ENCODE data around the gene IRF4.
"Not testable (repeated sequence)": the region's sequence is repeated elsewhere in the genome, so short reads cannot be mapped to it uniquely, and the experiment has no call there.

The IRF4 gene

DNA sequence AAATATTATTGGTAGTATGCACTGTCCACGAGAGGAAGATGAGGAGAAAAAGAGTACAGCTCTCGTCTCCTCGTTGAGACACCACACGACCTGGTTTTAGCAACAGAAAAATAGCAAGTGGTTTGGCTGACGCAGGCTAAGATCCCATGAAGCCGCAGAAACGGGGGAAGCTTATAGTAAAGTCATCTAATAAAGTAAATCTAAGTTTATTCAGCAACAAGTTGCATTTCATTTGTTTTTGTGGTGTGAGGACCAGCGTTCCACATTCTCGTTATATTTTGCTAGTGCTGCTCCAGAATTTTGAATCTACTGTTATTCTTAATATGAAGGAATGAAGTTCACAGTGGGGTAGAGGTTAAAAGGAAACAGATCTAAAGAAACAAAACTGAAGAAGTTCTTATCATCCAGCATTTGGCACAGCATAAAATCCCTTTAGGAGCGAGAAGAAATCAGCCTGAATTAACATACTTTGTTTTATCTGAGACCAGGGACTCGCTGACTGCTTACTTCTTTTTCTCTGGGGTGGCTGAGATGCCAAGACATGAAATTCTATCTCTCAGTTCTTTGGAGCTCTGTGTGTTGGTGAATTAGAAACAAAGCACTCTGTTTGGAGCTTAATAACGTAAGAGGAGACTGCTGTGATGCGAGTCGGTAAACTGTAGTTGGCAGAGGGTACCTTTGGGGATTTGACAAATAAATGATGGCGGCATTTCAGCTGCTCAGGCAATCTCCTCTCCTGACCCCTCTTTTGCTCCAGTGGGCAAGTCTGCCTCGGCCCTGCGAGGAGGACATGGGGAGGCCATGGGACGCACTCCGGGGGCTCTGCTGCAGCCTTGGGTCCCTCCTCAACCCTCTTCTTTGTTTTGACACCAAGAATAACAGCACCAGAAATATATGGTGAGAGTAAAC, 24.9 kb upstream of the IRF4 start:
- DNase-seq: no peak

DNA sequence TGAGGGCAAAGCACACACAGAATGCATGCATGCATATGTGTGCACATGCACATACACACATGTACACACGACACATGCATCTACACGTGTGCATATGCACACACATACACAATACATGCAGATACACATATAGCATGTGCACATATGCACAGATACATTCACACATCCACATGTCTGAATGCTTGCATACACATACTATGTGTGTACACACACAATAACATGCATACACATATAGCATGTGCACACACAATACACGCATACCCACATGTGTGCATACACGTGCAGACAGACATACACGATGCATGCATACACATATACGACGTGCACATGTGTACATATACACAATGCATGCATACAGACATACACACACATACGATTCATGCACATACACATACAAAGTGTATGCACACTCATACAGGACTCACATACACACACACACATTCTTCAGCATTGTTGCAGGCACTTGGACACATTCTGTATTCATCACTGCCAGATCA, 24.2 kb upstream of the IRF4 start:
- no peak for DNase-seq

DNA sequence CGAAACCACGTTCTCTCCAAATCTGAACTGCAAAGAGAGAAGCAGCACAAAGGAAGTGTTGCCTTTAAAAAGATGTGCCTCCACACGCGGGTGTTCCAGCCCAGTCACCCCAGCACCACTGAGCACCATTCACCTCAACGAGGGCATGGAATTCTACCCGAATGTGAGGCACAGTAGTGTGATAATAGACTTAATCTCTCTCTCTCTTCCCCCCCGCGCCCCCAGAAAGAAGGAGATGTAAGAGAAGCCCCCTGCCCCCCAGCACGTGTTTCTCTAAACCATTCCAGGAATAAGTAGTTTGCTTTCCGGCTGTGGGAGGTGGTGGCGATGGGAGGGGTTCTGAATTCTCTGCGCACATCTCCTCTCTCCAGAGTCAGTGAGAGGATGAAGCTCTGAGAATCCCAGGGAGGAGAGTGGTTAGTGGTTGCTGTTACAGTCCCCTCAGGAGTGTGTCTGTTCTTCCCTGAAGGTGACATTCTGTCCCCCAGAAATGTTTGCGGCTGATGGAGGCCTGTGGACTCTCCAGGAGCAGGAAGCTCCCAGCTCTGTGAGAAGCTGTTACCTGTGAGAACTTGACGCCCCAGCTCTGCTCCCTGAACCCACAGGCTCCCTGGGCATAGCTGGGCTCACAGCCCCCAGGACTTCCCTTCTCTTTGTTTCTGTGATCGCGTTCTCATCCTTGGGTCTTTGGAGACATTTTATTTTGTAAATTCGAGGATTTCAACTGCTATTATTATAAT, 23.5 kb upstream of the IRF4 start:
- DNase-seq: no peak

DNA sequence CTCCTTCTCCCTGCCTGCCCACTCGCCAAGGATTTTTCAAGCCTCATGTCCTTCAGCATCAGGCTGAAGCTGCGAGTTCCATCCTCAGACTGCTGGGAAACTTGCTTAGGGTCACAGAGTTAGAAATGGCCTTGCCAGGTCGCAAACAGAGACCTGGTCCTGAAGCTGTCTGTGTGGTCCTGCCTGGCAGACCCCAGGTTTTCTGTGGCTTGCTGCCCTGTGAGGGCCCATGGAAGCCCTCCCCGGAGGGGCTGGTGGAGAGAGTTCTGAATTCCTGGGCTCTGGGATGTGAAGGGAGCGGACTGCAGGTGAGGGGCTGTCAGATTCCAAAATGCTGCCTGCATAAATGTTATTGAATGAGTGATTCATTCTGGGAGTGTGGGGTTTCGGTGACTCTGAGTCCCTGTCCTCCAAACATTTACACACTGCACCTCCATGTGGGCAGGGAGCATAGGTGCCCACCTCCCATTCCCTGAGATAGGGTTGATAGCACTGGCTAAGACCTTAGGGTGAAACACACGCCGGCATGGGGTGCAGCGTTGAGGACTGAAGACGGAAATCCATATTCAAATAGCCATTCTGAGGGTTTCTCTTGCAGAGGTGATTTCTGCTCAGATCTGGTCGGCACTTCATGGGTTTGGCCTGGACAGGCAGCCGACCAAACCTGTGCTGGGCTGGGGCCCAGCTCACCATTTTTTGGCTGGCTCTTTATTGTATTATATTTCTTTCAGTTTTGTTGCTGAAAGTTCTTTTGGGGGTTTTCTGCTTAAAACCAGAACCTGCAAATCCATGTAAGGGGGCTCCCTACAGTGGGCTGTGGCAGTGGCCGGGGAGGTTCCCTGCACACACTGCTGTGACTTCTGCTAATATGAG, 21.8 kb upstream of the IRF4 start:
- DNase-seq: no peak

DNA sequence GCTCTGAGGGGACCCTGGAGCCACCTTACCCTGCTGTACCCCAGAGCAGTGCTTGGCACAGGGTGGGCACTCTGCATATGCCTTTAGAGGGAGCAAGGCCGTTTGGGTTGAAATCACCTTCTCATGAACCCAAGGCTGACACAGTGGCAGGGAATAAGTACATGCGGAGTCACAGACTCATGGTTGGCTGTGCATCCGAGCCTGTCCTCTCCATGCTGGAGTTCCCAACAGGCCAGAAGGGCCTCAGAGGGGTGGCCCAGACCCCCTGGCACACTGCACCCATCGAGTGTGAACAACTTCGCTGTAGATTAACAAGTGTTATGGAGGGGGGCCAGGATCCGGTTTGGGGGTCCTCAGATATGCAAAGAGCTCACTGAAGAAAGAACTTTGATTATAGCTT, 21.0 kb upstream of the IRF4 start:
- DNase-seq: no peak

DNA sequence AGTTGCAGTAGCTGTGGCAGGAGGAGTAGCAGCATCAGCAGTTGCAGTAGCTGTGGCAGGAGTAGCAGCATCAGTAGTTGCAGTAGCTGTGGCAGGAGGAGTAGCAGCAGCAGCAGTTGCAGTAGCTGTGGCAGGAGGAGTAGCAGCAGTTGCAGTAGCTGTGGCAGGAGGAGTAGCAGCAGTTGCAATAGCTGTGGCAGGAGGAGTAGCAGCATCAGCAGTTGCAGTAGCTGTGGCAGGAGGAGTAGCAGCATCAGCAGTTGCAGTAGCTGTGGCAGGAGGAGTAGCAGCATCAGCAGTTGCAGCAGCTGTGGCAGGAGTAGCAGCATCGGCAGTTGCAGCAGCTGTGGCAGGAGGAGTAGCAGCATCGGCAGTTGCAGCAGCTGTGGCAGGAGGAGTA, 19.7 kb upstream of the IRF4 start:
- not testable (repeated sequence) for DNase-seq

DNA sequence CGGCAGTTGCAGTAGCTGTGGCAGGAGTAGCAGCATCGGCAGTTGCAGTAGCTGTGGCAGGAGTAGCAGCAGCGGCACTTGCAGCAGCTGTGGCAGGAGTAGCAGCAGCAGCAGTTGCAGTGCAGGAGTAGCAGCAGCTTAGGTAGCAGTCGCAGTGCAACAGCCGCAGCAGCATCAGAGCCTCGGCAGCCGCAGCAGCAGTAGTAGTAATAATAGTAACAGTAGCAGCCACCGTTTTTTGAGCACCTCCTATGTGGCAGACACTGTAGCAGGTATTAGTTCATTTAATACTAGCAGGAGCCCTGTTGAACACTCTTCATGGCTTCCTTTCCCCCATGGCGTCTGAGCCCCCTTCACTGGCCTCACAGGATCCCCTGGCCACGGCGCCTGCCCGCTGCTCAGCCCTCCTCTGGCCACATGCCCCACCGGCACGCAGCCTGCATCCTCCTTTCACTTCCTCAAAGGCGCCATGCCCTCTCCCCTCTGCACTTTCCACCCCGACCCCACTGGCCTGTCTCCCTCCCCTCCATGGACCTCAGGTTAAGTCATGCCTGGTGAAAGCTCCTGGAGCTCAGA, 19.1 kb upstream of the IRF4 start:
- DNase-seq: no peak

DNA sequence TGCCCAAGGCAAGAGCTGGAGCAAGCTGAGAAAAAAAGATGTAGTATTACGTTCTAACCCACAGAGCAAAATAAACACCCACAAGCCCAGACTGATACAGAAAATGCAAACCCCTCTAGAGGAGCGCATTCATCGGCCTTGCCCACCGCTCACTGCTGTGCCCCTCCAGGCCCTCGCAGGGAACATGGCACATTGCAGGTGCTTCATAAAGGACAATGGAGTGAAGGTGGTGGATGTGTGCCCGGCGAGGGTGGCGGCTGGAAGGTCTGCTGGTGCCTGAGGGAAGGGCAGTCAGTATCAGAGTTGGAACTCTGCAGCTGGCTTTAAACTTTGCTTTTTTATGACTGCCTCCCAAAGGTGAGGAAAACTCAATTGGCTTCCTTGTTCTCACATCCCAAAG, 18.5 kb upstream of the IRF4 start:
- no peak for DNase-seq

DNA sequence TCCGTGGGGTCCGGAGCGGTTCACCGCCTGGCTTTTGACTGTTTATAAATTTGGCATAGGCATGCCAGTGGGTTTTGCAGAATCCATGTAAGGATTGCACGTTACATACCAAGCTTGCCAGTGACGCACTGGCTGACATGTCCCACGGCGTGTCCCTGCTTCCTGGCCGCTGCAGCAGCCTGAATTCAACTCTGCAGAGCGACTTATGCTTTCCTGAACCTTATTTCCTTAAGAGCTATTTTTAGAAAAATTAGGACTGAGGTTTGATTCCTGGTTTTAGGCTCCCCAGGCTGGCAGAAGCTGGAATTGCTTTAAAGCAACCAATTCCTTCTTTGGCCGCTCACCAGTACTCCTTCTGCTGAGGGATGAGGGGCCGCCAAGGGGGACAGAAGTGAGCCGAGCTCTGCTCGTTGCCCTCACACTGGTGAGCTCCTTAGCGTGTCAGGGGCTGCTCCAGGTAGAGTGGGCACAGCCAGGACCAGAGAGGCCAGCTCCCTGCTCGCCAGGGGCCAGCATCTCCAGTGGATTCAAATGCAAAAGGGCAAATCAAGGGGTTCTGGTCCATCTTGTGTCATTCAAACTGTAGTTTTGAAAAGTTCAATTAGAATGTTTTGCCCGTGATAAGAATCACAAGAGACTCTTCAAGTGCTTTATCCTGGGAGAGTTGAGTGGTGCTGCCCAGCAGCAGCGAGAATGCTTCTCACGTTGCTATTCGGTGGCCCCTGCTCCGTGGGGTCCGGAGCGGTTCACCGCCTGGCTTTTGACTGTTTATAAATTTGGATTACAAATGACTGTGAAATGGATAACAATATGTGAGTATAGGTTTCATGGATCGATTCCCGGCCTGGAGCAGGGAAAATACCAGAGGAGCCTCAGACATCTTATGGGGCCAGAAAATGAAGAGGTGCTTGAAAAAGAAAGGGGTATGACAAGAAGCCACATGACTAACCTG, 17.5 kb upstream of the IRF4 start:
- no peak for DNase-seq

DNA sequence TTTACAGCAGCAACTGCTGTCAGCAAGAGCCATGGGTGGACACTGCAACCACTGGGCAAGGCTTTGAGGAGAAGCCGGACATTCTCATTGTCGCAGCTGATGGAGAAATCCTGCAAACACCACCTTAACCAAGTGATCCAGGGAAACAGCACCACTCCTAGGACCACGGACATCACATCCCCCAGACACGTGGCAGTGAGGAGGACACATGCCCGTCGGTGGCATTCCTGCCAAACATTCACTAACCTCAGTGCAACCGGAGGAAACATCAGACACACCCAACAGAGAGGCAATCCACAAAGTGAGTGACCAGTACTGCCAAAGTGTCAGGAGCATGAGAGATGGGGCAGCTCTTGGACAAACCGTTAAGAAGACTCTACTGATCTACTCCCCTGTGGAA, 16.6 kb upstream of the IRF4 start:
- no peak for DNase-seq

DNA sequence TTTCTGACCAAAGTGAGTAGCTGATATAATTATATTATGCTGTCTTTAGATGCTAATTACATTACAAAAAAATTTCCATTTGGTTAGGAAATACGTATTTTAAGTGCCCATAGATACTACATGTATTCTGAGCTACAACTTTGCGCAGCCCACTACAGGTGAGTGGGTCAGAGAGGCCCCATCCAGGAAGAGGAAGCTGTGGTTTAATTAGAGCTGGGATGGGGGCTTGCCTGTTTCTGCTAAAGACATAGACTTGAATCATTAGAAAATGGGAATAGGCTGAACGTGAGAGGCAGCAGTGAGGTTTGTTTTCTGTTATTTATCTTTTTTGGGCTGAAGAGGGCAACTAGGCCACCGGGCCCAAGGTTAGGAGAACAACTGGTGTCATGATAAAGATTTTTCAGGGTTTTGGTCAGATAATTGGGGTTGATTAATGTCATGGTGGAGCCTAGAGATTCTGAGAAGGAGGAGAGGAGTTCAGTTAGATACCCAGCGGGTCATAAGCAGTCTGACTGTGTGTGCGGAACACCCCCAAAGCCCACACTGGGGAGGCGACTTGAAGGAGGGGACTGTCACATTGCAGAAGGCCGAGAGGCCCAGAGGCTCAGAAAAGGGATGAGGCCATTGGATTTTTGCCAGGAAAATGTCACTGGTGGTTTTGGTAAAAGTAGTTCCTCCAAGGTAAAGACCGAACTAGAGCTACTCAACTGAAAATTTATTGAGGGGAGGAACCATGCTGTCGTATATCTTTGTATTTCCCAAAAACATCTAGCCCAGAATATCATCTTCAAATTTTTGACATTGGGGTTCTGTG, 14.5 kb upstream of the IRF4 start:
- no peak for DNase-seq

DNA sequence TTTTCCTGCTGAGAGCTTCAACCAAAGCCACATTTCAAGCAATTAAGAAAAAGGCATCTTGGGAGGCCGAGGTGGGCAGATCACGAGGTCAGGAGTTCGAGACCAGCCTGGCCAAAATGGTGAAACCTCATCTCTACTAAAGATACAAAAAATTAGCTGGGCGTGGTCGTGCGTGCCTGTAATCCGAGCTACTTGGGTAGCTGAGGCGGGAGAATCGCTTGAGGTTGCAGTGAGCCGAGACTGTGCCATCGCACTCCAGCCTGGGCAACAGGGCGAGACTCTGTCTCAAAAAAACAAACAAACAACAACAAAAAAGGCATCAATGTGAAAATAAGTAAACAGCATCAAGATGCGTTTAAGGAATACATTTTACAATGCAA, 13.9 kb upstream of the IRF4 start:
- not testable (repeated sequence) for DNase-seq

DNA sequence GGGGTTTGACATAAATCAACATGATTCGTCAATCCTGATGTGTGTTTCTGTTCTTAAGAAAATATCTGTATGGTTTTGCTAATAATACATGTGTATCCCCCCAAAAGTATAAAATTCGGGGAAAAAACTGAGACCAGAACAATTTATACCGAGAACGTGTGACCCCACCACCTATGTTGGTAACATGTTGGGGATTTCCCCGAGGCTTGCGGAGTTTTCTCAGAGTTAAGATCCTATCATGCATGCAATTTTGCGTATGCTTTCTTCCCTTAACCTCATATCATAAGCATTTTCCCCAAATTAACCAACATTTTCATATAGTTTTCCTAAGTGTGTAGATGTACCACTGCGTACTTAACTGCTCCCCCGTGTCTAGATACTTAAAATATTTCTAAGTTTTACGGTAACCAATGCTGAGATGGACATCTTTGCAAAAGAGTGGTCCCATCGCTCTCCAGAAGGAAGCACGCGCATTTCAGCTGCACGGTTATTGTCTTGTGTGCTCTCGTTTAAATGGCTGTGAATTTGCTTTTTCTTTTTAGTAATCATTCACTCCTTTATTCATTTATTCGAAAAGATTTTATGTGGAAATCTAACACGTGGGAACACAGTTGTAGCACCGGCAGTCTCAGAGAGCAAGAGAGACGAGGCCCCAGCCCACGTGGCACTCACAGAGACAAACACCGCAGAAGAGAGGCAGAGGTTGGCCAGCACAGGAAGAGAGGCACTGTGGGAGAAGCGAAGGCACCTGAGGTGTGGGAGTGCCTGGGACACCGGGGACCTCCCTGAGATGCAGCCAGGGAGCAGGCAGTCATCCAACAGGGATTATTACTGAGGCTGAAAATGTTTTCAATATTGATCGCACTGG, 13.2 kb upstream of the IRF4 start:
- DNase-seq: no peak

DNA sequence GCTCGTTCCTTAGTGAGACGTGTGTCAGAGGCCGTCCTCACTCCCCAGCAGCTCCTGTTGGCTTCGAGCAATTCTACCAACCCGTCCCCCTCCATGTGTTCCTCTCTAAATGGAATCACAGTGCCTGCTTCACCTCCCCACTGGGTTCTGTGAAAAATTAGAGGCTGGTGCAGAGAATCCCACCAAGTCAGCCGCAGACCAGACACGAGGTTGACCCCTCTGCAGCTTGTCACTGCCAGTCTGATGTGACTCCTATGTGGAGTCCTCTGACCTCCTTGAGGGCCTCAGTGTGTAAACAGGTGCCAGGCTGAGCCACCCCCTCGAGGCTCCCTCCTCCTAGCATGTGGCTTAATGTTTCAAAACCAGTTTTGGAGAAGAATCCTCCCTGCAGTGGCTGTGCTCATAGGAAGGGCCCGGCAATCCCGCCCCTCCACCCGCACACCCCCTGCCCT, 12.6 kb upstream of the IRF4 start:
- DNase-seq: no peak

DNA sequence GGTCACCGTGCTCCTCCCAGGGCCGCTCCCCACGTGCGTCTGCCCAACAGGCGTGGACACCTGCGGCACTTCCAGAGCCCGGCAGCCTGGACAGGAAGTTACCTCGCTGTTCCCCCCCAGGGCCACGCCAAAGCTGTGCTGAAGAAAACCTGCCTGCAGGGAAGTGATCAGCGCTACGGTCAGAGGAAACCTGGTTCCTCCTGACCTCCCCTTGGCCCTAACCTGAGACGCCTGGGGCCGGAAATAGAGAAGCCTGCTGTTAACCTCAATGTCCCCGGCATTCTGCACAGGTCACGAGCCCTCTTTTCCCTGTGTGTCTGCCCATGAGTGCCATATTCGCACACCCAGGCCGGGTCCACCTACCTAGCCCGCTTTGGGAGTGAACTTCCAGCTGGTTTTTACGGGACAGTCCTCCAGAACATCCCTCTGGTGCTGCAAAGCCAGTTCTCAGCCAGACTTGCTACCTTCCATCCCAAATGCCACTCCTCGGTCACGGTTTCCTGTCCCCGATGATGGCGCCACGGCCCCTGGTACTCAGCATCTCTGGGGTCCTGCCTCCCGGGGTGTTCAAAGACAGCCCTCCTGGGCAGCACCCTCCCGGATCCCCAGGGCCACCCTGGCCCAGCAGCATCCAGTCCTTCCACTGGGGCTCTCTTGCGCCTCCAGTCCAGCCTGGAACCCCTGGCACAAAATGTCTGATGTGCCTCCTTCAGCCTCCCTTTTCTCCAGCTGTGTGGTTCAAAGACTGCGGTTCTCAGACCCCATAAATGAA, 12.0 kb upstream of the IRF4 start:
- no peak for DNase-seq

DNA sequence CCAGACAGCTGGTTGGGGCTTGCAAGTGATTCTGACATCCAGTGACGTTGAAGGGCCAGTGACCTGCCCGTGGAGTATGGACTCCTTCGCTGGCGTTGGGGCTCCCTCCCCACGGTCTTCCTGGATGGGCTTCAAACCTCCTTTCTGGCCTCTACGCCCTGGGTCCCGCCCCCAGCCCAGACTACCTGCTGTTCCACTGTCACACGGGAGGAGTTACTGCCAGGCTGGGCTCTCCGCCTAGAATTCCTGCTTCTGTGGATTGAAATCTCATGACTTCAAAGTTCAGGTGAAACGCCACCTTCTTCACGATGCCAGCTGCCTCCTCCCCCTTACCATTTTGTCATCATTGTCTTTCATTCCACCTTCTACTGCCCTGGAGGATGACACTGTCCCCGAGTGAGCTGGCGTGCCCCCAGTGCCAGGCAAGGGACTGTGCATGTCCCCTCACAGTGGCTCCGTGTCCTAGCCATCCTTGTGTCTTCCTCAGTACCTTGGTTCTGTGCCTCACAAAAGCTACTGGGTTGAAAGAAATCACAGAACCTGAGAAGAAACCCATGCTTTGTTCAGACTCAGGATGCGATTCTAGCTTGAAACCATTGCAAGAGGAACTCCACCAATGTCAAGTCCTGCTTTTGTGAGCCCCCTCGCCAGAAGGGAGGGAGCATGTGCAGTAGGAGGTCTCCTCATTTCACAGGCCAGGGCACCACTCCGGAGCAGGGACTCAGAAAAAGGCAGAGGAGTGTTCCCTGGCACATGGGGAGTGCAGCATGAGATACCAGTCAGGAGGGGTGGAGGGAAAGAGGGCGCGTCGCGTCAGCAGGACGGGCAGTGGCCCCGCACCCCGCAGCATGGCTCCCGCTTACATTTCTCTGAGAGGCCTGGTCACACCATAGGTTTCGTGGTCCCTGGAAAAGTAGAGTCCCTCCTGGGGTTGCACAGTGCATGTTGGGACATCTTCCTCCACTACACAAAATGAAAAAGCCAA, 11.0 kb upstream of the IRF4 start:
- no peak for DNase-seq

DNA sequence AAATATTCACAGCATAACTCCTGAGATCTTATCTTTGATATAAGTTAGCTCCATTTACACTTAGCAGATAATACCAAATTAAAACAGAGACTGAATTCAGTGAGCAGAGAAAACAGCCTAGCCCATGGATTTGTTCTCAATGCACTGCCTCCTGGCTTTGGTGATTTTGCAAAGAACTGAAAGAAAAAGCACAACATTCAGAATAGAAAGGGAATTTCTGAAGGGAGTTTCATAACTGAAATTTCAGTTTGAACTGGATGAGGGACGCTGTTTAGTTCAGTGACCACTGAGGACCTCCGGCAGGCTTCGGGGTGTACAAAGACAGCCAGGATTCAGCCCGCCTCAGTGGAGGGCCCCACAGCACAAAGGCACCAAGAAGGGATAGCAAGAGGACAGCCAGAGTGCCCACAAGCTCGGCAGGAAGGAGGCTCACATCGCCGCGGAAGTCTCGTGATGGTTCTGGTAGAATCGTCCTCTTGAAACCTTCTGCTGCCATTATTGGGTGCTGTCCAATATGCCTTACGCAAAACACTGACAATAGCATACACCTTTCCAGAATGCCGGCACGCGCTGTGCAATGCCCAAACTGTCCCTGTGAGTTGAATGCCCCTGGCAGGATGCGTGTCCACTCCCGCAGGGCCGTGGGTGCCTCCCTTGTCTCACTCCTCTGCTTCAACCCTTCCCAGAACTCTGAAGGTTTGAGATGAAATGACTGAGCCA, 9.7 kb upstream of the IRF4 start:
- no peak for DNase-seq

Data from stimulated activated CD4-positive, alpha-beta T cell treated with anti-CD3 and anti-CD28 coated beads, Interleukin-4, amount 100 ng/mL, for 4 hours (primary cell).